Lung (tissue), 12 donors: ENCODE results near the gene GATA3. TPM values are rescaled to one million over a fixed set of nuclear protein-coding genes. Genes with fewer than 3 reads are reported as not detected.

ENCODE experiments used
- ATAC-seq: fragments of 200-7000 bp; cut with Tn5 transposase; one replicate; pipeline ENCODE4 v1.9.1; 2020; ENCODE audit warnings: moderate number of reproducible peaks; ENCODE audit not compliant: insufficient read depth, low FRiP score
- DNase-seq, 3 donors: peaks; one replicate each; pipeline ENCODE4 v3.0.0-alpha.2; 2013 to 2017
- H3K27ac ChIP-seq, 2 donors: one replicate each; pipeline ENCODE4 v1.5.1; 2013; ENCODE audit warnings: mild to moderate bottlenecking in 2 of 2, moderate library complexity in 2 of 2, control low read depth in 1 of 2, inconsistent platforms in 1 of 2, low read depth in 1 of 2, low read length in 1 of 2
- H3K27me3 ChIP-seq, 3 donors: one replicate each; pipeline ENCODE4 v1.5.1; 2013; ENCODE audit warnings: low read length in 2 of 3; ENCODE audit not compliant: control insufficient read depth in 3 of 3, insufficient read depth in 3 of 3
- H3K36me3 ChIP-seq, 4 donors: one replicate each; pipeline ENCODE4 v1.5.1; 2013; ENCODE audit warnings: low read length in 4 of 4, mild to moderate bottlenecking in 1 of 4, moderate library complexity in 1 of 4; ENCODE audit not compliant: control insufficient read depth in 4 of 4, insufficient read depth in 4 of 4
- H3K4me1 ChIP-seq, 5 donors: one replicate each; pipeline ENCODE4 v1.5.1; 2013; ENCODE audit warnings: low read length in 5 of 5, mild to moderate bottlenecking in 2 of 5, moderate library complexity in 1 of 5; ENCODE audit not compliant: control insufficient read depth in 5 of 5, insufficient read depth in 5 of 5
- H3K4me3 ChIP-seq: one replicate; pipeline ENCODE4 v1.5.1; 2013; ENCODE audit warnings: mild to moderate bottlenecking, control low read depth, moderate library complexity
- H3K9ac ChIP-seq, 2 donors: one replicate each; pipeline ENCODE4 v1.5.1; 2013; ENCODE audit warnings: low read length in 2 of 2, control low read depth in 1 of 2; ENCODE audit not compliant: insufficient read depth in 1 of 2
- H3K9me3 ChIP-seq, 4 donors: one replicate each; pipeline ENCODE4 v1.5.1; 2013; ENCODE audit warnings: low read length in 3 of 4, mild to moderate bottlenecking in 1 of 4, moderate library complexity in 1 of 4; ENCODE audit not compliant: control insufficient read depth in 4 of 4, insufficient read depth in 3 of 4
- WGBS, 2 donors: extraction: QIAGEN DNeasy Blood & Tissue Kit; methylation state at CpG; one replicate each; pipeline ENCODE4 v1.1.7; 2013; 5-methylcytosine and 5-hydroxymethylcytosine counted together
- polyA plus RNA-seq, 2 donors: library from polyadenylated mRNA; stranded (reverse); fragments of 200-250 nt; gene quantifications; one replicate each; pipeline ENCODE4 v1.2.1, GENCODE V29; 2013
- total RNA-seq, 2 donors: library from RNA; depleted of rRNA in 1 of 2; stranded (reverse); fragments of >200 nt in 1 of 2; gene quantifications; one replicate each; pipeline ENCODE4 v1.2.1, GENCODE V29; 2014 to 2021
- TF ChIP-seq, protein P1 (sequence below): IDR thresholded peaks from 2 replicates; pipeline ENCODE4 v1.5.1; 2012; ENCODE audit warnings: mild to moderate bottlenecking; ENCODE audit errors: control extremely low read depth, extremely low read depth
- donor health status: control.
- donor health status: control.
- donor health status: Bipolar disorder and iron deficiency.
- donor health status: healthy.
- donor health status: DM: yes; HTN: yes; CAD: no.

Gene GATA3
- total and polyA plus RNA-seq, 4 donors: 0.94 to 3.4 (median 1.8) TPM

DNA sequence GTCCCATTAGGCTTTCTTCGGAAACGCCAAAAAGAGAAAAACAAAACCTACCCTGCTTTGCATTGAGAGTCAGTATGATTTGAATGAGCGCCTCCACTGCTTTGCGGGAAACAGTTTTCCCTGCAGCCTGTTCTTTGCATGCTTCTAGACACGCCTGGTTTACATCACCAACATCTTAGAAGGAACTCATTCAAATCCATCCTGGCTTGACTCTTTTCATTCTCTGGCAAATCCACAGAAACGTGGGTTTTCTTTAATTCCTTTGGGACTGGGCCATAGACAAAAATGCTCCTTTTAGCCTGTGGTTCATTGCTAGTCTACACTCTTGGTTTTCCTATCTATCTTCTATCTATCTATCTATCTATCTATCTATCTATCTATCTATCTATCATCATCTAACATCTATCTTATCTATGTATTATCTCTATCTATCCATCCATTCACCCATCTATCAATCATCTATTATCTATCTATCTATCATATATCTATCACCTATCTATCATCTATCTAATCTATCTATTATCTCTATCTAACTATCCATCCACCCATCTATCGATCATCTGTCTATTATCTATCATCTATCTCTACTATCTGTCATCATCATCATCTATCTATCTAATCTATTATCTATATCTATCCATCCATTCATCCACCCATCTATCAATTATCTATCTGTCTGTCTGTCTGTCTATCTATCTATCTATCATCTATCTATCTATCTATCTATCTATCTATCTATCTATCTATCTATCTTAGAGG lies 68.3 kb downstream of the GATA3 start:
- Histone ChIP-seq H3K9me3 (peaks cover 0 to 2% (median 0%) of the 10 kb centered on the region in 4 donors), H3K36me3 (no peaks in the 10 kb centered on the region), H3K9ac (no peak overlapping the region), H3K27me3 (no peaks in the 10 kb centered on the region), H3K4me1 (no peaks in the 10 kb centered on the region), H3K4me3 (no peak overlapping the region), H3K27ac (no peak overlapping the region)
- 93 to 94% methylated on average over 7 of the region's 7 CpGs for WGBS, 2 donors
- TF ChIP-seq, protein P1, sequence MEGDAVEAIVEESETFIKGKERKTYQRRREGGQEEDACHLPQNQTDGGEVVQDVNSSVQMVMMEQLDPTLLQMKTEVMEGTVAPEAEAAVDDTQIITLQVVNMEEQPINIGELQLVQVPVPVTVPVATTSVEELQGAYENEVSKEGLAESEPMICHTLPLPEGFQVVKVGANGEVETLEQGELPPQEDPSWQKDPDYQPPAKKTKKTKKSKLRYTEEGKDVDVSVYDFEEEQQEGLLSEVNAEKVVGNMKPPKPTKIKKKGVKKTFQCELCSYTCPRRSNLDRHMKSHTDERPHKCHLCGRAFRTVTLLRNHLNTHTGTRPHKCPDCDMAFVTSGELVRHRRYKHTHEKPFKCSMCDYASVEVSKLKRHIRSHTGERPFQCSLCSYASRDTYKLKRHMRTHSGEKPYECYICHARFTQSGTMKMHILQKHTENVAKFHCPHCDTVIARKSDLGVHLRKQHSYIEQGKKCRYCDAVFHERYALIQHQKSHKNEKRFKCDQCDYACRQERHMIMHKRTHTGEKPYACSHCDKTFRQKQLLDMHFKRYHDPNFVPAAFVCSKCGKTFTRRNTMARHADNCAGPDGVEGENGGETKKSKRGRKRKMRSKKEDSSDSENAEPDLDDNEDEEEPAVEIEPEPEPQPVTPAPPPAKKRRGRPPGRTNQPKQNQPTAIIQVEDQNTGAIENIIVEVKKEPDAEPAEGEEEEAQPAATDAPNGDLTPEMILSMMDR: no peak
- no peak for ATAC-seq
- DNase-seq: no peak

GRCh38 chr10:8124436-8124835 lies 69.9 kb downstream of the GATA3 start:
- Histone ChIP-seq H3K36me3 (no peaks in the 10 kb centered on the region), H3K9ac (no peak overlapping the region), H3K4me1 (no peaks in the 10 kb centered on the region), H3K27me3 (no peaks in the 10 kb centered on the region), H3K9me3 (peaks cover 0 to 2% (median 0%) of the 10 kb centered on the region in 4 donors), H3K4me3 (no peak overlapping the region), H3K27ac (no peak overlapping the region)
- DNase-seq: no peak
- TF ChIP-seq, protein P1: no peak
- ATAC-seq: no peak
- 97 to 100% methylated on average over 2 of the region's 2 CpGs for WGBS, 2 donors

Other genes with a start within 250 kb of the GATA3 start
- 1 to 10 TPM; 6.1 to 7.0 TPM for gene TAF3, start 236.2 kb upstream of the GATA3 start, total RNA-seq
- 1 to 10 TPM; 3.4 to 3.8 TPM for gene TAF3, start 236.2 kb upstream of the GATA3 start, polyA plus RNA-seq